Measurements from ENCODE around the gene PSMB9. TPM values are rescaled to one million over a fixed set of nuclear protein-coding genes. Genes with fewer than 3 reads are reported as not detected.
"Not testable (repeated sequence)": the region's sequence is repeated elsewhere in the genome, so short reads cannot be mapped to it uniquely, and the experiment has no call there.

The PSMB9 gene
- total RNA-seq (10 to 100 TPM; 10.2 to 23.2 (median 13.8) TPM), polyA plus RNA-seq (100 to 1,000 TPM in 2 of 3 donors, 10 to 100 TPM in 1; 81.1 to 233 (median 129) TPM)

- peak; percentile 99 for DNase-seq
- no peaks in the 10 kb centered on the region for H3K27me3 ChIP-seq
- peak within 1 kb of the TSS; percentile 96 to 99 (median 98) for H3K27ac ChIP-seq
- H3K9me3 ChIP-seq: no peaks in the 10 kb centered on the region
- peak within 1 kb of the TSS; percentile 80 to 90 (median 82) for H3K4me3 ChIP-seq
- H3K36me3 ChIP-seq: peaks cover 7 to 46% (median 24%) of the 10 kb centered on the region in 4 donors
- 0 to 1% methylated on average over 68 of the region's 68 CpGs for WGBS, 2 donors
- peaks cover 0 to 35% (median 26%) of the 10 kb centered on the region in 4 donors for H3K4me1 ChIP-seq
- intact Hi-C loops (cut with DNase I): loop anchor here (1.0 to 5.0 kb wide), 3 partner anchors 9 to 354 kb away; partner anchors contain the start of genes PSMB8, RING1 and TAP2
- TF ChIP-seq CTCF (IDR thresholded peaks at IDR 0.05) (peak; percentile 71 to 89 (median 82)), EP300 (IDR thresholded peaks at IDR 0.05) (peak in 2 of 4 donors; percentile 53 to 69), POLR2AphosphoS5 (IDR thresholded peaks at IDR 0.05) (peak; percentile 95 to 98 (median 98)), POLR2A (IDR thresholded peaks at IDR 0.05) (peak; percentile 97 to 98)
Measured at GRCh38 chr6:32853541-32854375, at the start of gene PSMB9, which contains the start of gene TAP1. TSS of gene PSMB9 (plus strand) at chr6:32854192. CDS start at chr6:32854230, 38 bp downstream. TSS of gene TAP1 (minus strand) at chr6:32853704. CDS start at chr6:32853636, 68 bp downstream.

- intact Hi-C loops (cut with DNase I): loop anchor here (10.0 kb wide), 1 partner anchor 561 kb away; no protein-coding TSS in a partner anchor
Measured at GRCh38 chr6:32805404-32805803, 48.6 kb upstream of the PSMB9 start.

GRCh38 chr6:32807020-32807580 lies 46.9 kb upstream of the PSMB9 start:
- peaks cover 0 to 18% (median 0%) of the 10 kb centered on the region in 3 donors for H3K27me3 ChIP-seq
- TF ChIP-seq POLR2A (IDR thresholded peaks at IDR 0.05) (no peak), EP300 (IDR thresholded peaks at IDR 0.05) (no peak)
- no peaks in the 10 kb centered on the region for H3K36me3 ChIP-seq
- no peak overlapping the region for H3K4me3 ChIP-seq
- intact Hi-C loops (cut with DNase I): loop anchor here (10.0 kb wide), 1 partner anchor 562 kb away; no protein-coding TSS in a partner anchor
- no peak overlapping the region for H3K27ac ChIP-seq
- H3K4me1 ChIP-seq: no peaks in the 10 kb centered on the region
- H3K9me3 ChIP-seq: no peaks in the 10 kb centered on the region
- WGBS, 2 donors: 81 to 89% methylated on average over 5 of the region's 5 CpGs
- DNase-seq: no peak

More at GRCh38 chr6:32805404-32805803, 48.6 kb upstream of the PSMB9 start:
- not testable (repeated sequence) for H3K27ac ChIP-seq, H3K4me1 ChIP-seq, H3K36me3 ChIP-seq, H3K4me3 ChIP-seq, H3K9me3 ChIP-seq, DNase-seq
- H3K27me3 ChIP-seq: peaks cover 0 to 33% (median 0%) of the 10 kb centered on the region in 3 donors

GRCh38 chr6:32809171-32809570 lies 44.8 kb upstream of the PSMB9 start:
- Histone ChIP-seq H3K36me3 (no peaks in the 10 kb centered on the region), H3K27ac (no peak overlapping the region), H3K4me1 (no peaks in the 10 kb centered on the region), H3K27me3 (peaks cover 0 to 18% (median 0%) of the 10 kb centered on the region in 3 donors), H3K4me3 (no peak overlapping the region), H3K9me3 (no peaks in the 10 kb centered on the region)
- WGBS, 2 donors: 44 to 49% methylated on average over 1 of the region's 1 CpG
- intact Hi-C loops (cut with DNase I): loop anchor here (10.0 kb wide), 1 partner anchor 564 kb away; no protein-coding TSS in a partner anchor
- no peak for DNase-seq
- no peak for TF ChIP-seq POLR2A (IDR thresholded peaks at IDR 0.05)
- no peak for TF ChIP-seq CTCF (IDR thresholded peaks at IDR 0.05)
- TF ChIP-seq EP300 (IDR thresholded peaks at IDR 0.05): no peak
- TF ChIP-seq POLR2AphosphoS5 (IDR thresholded peaks at IDR 0.05): no peak

- Histone ChIP-seq H3K4me3 (no peak overlapping the region), H3K4me1 (no peaks in the 10 kb centered on the region), H3K36me3 (no peaks in the 10 kb centered on the region), H3K9me3 (no peaks in the 10 kb centered on the region), H3K27ac (no peak overlapping the region), H3K27me3 (no peaks in the 10 kb centered on the region)
- DNase-seq: no peak
- intact Hi-C loops (cut with DNase I): no loop called here
- no peak for TF ChIP-seq CTCF (IDR thresholded peaks at IDR 0.05)
- TF ChIP-seq EP300 (IDR thresholded peaks at IDR 0.05): no peak
- no peak for TF ChIP-seq POLR2AphosphoS5 (IDR thresholded peaks at IDR 0.05)
- no peak for TF ChIP-seq POLR2A (IDR thresholded peaks at IDR 0.05)
- WGBS, 2 donors: 65 to 90% methylated on average over 2 of the region's 2 CpGs
Measured at GRCh38 chr6:32814145-32814544, 39.8 kb upstream of the PSMB9 start.

All from sigmoid colon (tissue), 7 donors.